NCI-H1092 (cell line): ENCODE results near the gene IQSEC1.

Experiments used
- DNase-seq: peaks from one replicate; lab custom pipeline; 2025; lab: John Stamatoyannopoulos, UW

The IQSEC1 gene

DNA sequence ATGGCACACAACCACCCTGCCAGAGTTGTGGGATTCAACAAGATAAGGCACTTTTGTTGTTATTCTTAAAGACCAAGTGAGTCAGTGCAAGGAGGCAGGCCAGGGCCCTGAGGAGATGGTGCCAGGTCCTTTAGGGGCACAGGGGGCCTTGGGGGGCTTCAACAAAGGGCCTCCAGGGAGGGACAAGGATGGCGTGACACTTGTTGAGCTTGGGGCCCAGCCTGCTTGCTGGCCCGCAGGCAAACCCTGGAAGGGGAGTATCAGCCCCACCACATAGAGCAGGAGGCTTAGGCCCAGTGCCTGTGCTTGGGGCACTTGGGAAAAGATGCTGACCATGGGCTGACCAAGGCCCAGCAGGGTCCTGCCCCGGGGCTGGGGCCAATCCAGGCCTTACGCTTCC is 5.5 kb downstream of the IQSEC1 start:
- no peak for DNase-seq

DNA sequence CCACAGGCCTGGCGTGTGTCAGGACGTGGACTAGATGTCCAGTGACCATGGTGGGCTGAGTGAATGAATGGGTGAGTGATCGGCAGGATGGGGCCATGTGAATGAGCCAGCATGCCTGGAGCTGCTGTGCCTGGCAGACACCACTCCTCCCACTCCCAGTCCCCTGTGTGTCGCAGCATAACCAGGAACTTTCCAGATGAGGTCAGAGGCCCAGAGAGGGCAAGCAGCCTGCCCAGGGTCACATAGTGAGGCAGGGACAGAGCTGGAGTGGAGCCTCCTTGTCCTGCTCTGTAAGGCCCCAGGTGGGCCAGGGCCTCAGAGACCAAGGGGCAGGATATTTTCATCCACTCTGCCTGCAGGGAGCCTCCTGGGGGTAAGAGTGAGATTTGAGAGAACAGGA is 6.4 kb downstream of the IQSEC1 start:
- no peak for DNase-seq

DNA sequence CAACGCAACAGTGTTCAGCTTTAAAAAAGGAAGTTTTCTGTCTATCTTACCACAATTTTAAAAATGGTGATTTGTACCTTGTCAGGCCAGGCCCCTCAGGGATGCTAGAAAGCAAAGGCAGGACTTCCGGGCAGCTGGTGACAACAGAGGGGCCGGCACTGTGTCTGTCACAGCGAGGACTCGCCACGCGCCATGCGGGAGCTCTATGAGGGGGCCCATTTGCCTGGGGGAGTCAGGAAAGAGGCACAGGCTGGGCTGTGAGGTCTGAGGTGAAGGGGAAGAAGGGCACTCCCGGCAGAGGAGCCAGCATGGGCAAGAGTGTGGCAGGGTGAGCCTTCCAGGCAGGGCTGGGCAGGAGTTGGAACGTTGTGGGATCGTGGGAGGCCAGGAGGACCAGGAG is 7.0 kb downstream of the IQSEC1 start:
- DNase-seq, result no peak

DNA sequence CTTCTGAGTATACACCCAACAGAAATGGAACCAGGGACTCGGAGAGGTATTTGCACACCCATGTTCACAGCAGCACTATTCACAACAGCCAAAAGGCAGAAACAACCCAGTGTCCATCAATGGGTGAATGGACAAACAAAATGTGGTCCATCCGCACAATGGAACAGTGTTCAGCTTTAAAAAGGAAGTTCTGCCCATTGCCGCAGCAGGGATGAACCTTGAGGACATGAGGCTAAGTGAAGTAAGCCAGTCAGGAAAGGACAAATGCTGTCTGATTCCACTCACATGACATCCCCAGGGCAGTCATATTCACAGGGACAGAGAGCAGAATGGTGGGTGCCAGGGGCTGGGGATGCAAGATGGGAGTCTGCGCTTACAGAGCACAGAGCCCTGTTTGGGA is 7.5 kb downstream of the IQSEC1 start:
- no peak for DNase-seq

DNA sequence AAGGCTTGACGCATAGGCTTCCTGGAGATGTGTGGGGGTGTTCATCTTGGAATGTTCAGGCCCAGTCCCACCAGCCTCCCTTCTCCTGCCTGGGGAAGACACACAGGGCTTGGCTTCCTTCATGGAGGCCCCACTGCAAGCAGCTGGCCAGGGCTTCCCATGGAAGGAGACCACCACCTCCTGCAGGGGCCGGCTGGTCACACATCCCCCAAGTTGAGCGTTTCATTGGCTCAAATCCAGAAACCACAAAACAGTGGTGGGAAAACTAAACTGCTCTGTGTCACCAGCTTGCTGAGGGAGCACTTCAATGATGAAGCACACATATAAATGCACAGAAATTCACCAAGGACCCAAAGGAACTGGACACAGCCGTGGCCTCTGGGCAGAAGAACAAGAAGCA is 8.3 kb downstream of the IQSEC1 start:
- DNase-seq, result no peak

DNA sequence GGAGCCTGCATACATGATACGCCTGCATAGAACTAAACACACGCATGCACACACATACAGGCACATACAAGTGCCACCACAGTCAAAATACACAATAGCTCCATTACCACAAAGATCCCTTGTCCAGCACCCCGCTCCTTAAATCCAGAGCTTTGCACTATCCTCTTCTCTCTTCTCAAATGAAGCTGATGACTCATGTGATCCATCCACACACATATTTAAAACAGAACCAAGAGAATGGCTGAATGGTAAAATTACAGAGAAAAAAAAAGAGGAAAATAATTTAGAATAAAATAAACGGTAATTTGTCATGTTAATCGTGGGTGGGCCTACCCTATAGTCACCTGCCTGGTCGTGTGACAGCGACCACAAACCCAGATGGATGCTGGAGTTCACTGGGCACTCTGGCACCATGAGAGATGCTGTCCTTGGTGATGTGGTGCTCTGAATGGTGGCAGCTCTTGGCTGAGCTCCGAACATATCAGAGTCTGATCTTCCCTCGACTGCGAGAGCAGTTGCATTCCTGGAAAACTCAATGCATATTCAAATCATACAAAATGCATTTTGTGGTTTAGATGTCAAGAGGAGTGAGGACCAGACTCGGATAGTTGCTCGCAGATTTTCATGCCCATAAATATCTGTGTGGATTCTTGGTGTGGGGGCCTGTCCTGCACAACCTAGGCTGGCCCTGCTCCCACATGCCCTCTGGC is 8.9 kb downstream of the IQSEC1 start:
- no peak for DNase-seq

DNA sequence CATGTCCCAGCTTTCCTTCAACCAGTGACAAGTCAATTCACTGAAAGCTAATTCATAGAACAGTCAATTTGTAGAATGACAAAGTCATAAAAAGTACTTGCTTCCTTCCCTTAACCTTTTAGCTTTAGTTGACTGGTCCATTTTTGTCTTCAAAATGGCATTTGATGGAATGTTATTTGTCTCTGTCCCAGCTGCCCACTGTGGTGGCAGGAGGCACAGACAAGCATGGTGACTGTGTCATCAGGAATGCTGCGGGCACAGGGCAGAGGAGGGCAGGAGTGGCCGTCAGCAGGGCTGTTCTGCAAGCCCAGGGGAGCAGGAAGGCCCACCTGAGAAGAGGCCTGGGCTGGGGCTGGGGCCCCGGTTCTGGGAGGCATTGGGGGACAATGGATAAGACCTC is 10.0 kb downstream of the IQSEC1 start:
- DNase-seq, result no peak

DNA sequence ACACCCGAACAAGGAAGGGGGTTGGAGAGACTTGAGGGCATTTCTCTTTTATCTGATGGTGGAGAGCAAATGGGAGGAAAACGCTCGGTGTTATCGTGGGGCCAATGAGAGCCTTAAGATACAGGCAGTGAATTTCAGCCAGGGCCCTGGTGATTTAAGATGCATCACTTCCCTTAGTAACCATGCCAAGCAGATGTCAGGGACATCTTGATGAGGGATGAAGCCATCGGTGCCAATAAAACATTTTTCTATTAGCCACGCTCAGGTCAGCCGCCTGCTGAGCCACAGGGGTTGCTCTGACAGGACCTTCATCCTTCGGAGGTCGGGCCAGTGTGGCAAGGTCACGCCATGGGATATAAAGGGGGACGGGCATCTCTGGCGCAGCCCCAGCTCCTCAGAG is 10.6 kb downstream of the IQSEC1 start:
- DNase-seq, result no peak

DNA sequence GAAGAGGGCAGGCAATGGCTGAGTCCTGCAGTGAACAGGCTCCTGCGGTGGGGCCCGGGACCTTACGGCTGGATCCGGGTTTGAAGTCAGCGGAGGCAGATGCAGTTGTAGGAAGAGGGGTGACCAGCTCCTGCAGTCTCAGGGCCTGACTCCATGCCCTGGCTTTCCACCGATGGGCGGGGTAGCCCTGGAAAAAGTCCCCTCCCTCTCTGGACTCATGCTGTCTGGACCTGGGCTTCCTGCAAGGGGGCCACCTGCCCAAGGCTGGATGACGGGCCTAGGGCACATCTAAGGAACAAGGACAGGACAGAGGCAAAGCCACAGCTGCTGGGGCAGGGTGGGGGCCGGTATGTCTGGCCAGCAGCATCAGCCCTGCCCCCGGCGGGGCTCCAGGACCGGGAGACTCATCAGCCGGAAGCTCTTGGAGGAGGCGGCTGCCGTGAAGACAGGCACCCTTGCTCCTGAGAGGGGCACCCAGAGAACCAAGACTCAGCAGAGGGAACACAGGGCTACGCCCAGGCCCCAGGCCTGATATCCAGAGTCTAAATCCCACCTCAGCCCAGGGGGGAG is 12.8 kb downstream of the IQSEC1 start:
- DNase-seq, result no peak

DNA sequence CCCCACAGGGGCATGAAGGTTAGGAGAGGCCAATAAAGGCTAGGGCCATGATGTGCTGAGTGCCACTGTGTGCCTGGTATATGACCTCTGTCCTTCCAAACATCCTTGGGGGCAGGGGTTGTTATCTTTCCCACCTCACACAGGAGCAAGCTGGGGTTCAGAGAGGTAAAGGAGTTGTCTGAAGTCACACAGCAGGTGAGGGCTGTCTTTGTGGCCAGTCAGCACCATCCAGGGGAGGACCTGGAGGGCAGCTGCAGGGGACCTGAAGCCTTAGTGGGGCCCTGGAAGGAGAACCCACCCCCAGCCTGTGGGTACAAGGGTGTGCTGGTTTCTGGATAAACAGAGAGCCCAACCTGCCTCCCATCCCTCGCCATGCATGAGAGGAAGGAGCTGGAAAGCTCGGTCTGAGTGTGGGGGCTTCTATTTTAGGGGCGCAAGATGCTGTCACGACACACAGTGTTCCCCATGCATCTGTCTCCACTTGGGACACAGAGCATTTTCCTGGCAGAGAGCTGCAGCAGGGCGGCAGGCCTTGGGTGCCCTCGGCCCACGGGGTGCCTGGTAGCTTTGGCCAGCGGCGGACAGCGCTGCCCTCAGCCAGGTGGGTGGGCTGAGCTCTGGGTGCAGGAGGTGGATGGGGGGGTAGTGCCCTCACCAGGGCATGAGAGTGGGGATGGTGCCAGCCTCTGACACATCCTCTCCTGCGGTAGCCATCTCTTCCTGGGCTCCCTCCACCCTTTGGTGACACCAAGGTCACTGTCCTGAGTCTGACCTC is 14.7 kb downstream of the IQSEC1 start:
- no peak for DNase-seq

DNA sequence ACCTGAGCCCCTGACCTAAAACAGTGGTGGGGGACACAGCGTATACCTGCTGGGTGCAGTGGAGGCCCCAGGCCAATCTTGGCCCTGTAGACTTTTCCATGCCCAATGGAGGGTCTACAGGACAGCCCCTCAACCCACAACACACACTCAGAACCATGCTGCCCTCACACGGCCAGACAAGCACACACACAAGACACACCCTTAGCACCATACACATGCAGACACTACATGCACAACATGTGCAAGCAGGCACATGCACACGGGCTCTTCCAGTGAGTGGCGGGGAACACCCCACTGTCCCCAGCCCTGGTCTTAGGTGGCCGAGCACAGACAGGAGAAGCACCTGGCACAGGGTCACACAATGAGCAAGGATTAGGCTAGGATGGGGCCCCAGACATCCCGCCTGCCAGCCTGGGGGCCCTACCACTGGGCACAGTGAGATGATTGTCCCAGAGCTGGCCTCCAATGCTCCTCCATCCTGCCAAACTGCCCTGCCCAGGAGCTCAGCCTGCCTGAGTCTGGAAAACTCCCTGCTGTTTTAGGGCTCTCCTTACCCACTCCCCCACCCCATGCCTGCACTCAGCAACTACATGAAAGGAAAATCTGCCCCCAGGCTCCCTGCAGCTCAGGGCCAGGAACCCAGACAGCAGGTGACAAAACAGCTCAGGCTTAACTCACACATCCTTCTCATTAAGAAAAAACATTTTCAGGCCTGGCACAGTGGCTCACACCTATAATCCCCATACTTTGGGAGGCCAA is 15.8 kb downstream of the IQSEC1 start:
- no peak for DNase-seq

DNA sequence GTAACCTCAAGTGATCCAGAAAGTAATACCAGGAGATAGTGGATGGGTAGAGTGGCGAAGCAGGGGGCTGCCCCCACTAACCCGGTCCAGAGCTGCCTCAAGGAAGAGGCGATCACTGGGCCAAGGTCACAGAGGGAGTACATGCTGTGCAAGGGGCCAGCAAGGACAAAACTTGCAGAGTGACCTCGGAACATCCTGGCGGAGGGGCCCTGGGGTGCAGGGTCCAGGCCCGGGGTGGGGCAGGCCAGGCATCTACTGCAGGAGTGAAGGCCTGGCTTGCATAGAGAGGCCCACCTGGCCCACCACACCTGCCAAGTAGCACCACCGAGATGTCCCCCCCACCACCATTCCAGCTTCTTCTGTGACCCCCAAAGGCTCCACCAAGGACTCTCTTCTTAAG is 17.6 kb downstream of the IQSEC1 start:
- no peak for DNase-seq

DNA sequence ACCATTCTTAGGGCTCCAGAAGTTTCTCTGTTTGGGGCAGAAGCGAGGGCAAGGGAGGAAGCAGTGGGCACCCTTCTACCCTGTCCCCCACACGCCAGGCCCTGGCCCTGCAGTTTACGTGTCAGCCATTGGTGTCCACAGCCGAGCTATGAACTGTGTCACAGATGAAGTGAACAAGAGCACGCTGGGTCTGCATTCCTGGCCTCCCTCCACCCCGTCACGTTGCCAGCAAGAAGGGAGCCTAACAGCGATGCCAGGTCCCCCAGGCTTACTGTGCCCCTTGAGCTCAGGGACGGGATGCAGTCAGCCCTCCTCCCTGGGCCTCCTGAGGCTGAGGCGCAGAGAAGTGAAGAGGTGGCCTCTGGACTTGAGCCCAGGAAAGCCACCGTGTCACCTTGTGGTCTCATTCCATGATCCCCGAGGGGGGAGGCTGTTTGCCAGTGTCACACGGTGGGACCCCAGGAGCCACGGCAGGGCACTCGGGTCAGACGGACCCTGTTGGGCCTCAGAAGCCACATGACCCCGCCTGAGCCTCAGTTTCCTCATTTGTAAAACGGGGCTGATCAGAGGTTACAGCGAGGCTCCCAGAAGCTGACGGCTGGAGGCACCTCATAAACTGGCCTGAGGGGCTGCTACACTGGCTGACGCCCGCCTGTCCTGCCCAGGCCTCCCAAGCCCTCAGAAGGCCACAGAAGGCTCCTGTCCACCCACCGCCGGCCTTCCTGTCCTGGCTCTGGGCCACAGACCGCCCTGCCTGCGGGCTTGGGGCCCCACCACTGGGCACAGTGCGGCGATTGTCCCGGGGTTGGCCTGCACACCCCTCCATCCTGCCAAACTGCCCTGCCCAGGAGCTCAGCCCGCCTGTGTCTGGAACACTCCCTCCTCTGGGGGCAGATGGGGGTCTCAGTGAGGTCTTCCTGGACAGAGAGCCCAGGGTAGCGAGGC is 18.6 kb downstream of the IQSEC1 start:
- DNase-seq, result no peak

DNA sequence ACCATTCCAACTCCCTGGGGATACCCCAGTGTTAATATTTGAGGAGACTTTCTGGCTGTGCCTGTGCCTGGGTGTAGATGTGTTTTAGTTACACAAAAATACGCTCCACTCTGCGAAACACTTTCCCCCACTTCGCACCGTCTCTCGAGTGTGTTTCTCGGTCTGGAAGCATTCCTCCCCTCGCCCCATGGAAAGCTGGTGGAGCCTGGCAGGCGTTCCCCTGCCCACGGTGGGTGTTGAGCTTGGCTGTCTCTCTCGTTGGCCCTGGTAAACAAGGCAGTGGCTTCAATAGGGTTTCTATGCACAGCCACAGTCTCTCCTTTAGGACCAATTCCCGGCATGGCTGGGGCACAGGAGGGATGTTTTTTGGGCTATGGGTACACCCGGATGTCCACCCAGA is 19.3 kb downstream of the IQSEC1 start:
- no peak for DNase-seq

DNA sequence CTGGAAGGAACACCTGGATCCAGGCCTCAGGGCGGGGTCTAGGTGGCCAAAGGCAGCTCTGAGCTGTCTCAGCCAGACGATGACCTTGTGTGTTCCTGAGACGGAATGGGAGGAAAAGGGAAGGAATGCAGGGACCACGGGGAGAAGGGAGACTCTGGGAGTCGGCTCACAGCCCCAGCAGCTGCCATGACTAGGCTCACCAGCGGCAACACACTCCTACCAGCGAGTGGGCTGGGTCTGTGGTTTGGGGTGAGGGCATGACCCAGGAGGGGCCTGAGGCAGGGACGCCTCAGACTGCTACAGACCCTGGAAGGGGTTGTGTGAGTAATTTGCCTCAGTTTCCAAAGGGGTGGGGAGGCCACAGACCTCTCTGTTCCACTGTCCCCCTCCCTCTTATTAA is 19.8 kb downstream of the IQSEC1 start:
- DNase-seq, result no peak

DNA sequence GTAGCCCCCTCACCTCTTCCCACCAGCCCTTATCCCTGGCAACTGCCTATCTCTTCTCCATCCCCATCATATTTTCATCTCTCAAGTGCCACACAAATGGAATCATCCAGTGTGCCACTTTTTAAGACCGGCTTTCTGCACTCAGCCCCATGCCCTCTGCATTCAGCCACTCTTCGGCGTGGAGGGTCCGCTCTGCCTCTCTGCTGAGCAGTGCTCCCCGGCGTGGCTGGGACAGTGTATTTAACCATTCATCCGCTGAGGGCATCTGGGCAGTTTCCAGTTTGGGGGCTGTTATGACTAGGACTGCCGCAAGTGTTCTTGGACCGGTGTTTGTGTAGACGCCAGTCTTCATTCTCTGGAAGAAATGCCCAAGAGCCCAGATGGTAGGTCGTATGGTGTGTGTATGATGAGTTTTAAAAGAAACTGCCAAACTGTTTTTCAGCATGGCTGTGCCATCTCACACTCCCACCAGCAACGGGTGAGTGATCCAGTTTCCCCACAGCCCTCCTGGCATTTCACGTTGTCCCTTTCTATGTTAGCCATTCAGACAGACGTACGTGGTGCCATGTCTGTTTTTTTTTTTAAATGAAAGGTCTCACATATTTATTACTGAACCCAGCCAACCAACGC is 20.9 kb downstream of the IQSEC1 start:
- DNase-seq, result no peak

DNA sequence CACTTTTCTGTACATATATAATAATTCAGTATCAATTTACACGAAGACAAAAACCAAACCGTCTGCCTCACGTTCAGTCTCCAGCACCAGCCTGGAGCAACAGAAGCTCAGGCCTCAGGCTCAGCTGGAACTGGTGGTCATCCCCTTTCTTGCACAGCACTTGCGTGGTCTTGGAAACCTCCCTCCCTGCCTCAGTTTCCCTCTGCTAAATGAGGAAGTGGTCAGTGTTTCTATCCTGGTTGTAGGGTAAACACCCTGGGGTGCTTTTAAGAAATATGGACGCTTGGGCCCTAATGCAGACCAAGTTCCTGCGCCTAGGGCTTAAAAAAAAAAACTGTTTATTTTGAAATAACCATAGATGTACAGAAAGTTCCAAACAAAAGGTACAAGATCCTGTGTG is 21.6 kb downstream of the IQSEC1 start:
- DNase-seq, result no peak

DNA sequence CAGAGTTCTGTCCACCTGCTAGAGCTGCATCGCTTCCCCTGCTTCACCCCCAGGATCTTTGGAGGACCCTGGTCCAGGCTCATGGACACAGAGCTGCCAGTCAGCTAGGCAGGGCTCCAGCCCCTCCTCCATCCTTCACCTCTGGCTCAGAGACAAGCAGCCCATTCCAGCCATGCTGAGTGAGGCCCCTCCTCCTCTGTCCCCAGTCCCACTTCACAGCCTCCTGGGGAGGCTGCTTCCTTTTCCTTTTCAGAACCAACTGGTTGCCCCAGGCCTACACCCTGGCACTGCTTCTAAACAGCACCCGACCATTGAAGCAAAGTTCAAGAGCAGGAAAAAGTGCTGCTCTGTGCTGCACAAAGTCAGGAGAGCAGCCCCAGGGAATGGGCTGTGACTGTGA is 22.2 kb downstream of the IQSEC1 start:
- DNase-seq, result no peak

DNA sequence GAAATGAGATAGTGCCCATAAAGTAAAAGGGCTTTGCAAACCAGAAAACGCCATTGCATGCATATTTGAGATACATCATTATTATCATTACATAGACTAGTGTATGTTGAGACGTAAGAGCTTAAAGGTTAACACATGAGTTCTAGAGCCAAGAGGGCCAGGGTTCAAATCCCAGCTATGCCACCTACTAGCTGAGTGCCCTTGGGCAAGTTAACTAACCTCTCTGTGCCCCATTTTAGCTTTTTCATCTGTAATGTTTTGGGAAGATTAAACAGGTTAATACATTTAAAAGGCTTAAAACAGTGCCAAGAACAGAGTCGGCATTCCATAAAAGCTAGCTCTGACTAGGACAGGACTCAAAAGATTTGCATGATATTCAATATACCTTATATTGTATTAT is 22.8 kb downstream of the IQSEC1 start:
- no peak for DNase-seq

DNA sequence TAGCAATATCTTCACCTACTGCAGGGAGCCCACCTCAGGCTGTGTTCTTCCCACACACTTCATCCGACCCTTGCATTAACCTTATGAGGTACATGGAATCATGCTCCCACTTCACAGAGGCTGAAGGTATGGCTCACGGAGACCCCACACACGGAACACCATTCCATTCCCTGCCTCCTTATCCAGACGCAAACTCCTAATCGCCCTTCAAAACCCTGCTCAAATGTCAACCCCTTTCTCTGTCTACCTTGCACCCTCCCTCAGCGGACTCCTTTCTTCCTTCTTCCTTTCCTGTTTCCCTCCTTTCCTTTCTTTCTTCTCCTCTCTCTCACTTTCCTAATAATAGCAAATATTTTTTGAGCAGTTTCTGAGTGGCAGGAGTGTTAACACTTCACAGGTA is 23.8 kb downstream of the IQSEC1 start:
- no peak for DNase-seq
